Epithelial cell of proximal tubule (primary cell): ENCODE results near the gene PDZD7. TPM values are rescaled to one million over a fixed set of nuclear protein-coding genes. Genes with fewer than 3 reads are reported as not detected.

ENCODE experiments used
- DNase-seq: peaks from one replicate; pipeline ENCODE4 v3.0.0-alpha.2; 2011; ENCODE audit warnings: low read depth
- H3K4me3 ChIP-seq: 2 replicates; pipeline ENCODE4 v1.5.1; 2011; ENCODE audit warnings: low read depth, mild to moderate bottlenecking, low read length
- CTCF ChIP-seq: conservative IDR thresholded peaks from 2 replicates; pipeline ENCODE4 v1.5.1; 2012; ENCODE audit warnings: low read depth, mild to moderate bottlenecking, low read length
- total RNA-seq: library from RNA; depleted of rRNA; stranded (reverse); fragments of >200 nt; gene quantifications from 2 replicates; pipeline ENCODE4 v1.2.3, GENCODE V29; 2015

Gene PDZD7
- total RNA-seq, 1 donor from 2014 or later = 6.6 TPM

GRCh38 chr10:101044117-101044516 is 13.2 kb upstream of the PDZD7 start:
- no peak for TF ChIP-seq CTCF
- no peak for DNase-seq
- no peak overlapping the region for H3K4me3 ChIP-seq

- no peak for TF ChIP-seq CTCF
- DNase-seq = no peak
- H3K4me3 ChIP-seq = peak overlapping the region; percentile 60
Observed at GRCh38 chr10:101043363-101043707, 12.4 kb upstream of the PDZD7 start.

- no peak for TF ChIP-seq CTCF
- H3K4me3 ChIP-seq = peak overlapping the region; percentile 60
- DNase-seq = peak; percentile 89
Observed at GRCh38 chr10:101042667-101043362, 11.9 kb upstream of the PDZD7 start.

DNA sequence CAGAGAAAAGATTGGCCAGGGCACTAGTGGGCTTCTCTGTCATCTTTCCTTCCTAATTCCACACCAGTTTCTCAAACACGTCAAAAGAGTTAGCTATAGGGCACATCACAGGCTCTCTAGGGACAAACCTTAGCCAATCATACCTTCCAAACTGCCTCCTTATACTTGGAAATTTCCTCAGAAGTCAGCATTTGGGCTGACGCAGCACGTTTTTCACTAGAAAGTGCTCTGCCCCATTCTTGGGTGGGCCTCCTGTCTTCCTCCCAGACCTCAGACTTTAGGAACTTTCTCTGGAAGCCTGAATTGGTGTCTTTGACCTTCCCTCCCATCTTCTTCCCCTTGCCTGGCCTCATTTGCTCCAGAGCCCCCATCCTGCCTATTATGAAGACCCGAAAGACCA is 11.2 kb upstream of the PDZD7 start:
- no peak for DNase-seq
- no peak for TF ChIP-seq CTCF
- peak overlapping the region; percentile 60 for H3K4me3 ChIP-seq

DNA sequence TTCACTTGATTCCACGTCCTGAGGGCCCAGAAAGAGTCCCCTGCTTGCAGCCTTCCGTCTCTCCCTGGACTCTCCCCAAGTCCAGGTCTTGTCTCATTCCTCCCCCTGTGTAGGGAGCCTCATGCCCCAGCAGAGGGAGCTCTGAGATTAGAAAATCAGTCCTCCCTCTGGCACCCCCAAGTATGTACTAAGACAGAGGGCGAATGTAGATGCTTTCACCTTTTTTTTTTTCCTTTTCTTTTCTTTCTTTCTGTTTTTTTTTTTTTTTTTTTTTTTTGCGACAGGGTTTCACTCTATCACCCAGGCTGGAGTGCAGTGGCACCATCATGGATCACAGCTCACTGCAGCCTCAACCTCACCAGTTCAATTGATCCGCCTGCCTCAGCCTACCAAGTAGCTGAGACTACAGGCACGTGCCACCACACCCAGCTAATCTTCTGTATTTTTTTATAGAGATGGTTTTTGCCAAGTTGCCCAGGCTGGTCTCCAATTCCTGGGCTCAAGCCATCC is 10.4 kb upstream of the PDZD7 start:
- TF ChIP-seq CTCF = peak; percentile 88
- no peak overlapping the region for H3K4me3 ChIP-seq
- no peak for DNase-seq

DNA sequence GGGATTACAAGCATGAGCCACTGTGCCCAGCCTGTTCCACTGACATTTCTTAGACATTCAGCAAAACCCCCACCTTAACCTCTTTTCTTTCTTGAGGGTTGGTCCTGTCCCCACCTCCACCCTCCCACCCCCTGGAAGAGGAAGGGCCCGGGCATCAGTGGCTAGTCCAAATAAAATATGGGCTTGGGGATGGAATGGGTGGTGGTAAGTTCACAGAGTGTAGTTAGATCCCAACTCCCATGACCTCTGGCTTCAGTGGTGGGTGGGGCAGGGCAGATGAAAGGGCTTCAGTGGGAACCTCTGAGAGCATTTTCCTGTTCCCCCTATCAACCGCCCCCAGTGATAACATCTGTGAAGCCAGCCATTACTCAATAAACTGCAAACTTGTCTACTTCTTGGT is 9.9 kb upstream of the PDZD7 start:
- no peak for DNase-seq
- no peak for TF ChIP-seq CTCF
- no peak overlapping the region for H3K4me3 ChIP-seq

DNA sequence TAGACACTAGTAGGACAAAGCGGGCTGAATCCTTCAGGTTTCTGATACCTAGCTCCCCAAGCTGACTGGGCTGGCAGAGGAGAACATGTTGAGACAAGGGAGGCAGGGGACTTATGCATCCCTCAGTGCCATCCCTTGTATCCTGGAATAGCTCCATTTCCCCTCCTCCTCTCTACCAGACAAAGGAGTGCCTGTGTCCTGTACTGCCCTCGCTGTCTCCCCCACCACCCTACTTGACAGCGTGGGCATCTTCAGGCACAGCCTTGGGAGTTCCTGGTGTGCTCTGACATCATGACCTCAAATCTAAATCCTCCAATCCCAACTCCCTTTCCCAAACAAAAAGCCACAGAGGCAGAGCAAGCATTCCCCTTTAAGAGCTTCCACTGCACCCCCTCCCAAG is 9.1 kb upstream of the PDZD7 start:
- no peak for DNase-seq
- no peak overlapping the region for H3K4me3 ChIP-seq
- TF ChIP-seq CTCF = no peak
